WTC11 (cell line): Measurements from ENCODE around the gene KLHL40. TPM values are rescaled to one million over a fixed set of nuclear protein-coding genes. Genes with fewer than 3 reads are reported as not detected.

Source experiments
- ATAC-seq: fragments of 200-7000 bp; cut with Tn5 transposase; 2 replicates; pipeline ENCODE4 v1.10.0; 2021; ENCODE audit warnings: mild to moderate bottlenecking, moderate library complexity
- CTCF ChIA-PET: fragments of 300-600 bp; sonication (Branson Sonifier 250); formaldehyde crosslinking; loops from one replicate; lab custom pipeline; 2021; ENCODE audit warnings: antibody characterized with exemption; lab: Charles Lee
- POLR2A ChIA-PET: fragments of 350-600 bp; sonication (Branson Sonifier 250); formaldehyde crosslinking; loops from one replicate; lab custom pipeline; 2021; ENCODE audit warnings: antibody characterized with exemption; lab: Charles Lee
- DNase-seq: peaks from one replicate; pipeline ENCODE4 v3.0.0; 2021; ENCODE audit warnings: low spot score
- H3K27ac Mint-ChIP-seq: 2 replicates; pipeline ENCODE4 v1.8.0; 2021; ENCODE audit warnings: mixed read lengths
- H3K27me3 Mint-ChIP-seq: 2 replicates; pipeline ENCODE4 v1.8.0; 2021; ENCODE audit warnings: low read depth, mild to moderate bottlenecking, moderate library complexity, mixed read lengths
- H3K36me3 Mint-ChIP-seq: 2 replicates; pipeline ENCODE4 v1.8.0; 2021; ENCODE audit warnings: mixed read lengths
- H3K4me1 Mint-ChIP-seq: 2 replicates; pipeline ENCODE4 v1.8.0; 2022; ENCODE audit warnings: mixed read lengths
- H3K4me3 Mint-ChIP-seq: 2 replicates; pipeline ENCODE4 v1.8.0; 2021; ENCODE audit warnings: mild to moderate bottlenecking, moderate library complexity, mixed read lengths
- H3K9me3 Mint-ChIP-seq: 2 replicates; pipeline ENCODE4 v1.8.0; 2021; ENCODE audit warnings: mixed read lengths
- ATF1 ChIP-seq: sonication (generic); formaldehyde crosslinking; IDR thresholded peaks from 2 replicates; pipeline ENCODE4 v1.8.1; 2023; ENCODE audit warnings: mild to moderate bottlenecking, moderate library complexity, missing genetic modification reagents
- CREM ChIP-seq: sonication (generic); formaldehyde crosslinking; IDR thresholded peaks from 2 replicates; pipeline ENCODE4 v1.8.1; 2022; ENCODE audit warnings: mild to moderate bottlenecking, missing genetic modification reagents, moderate library complexity
- PRRX2 ChIP-seq: fragments of 250-450 bp; sonication (Bioruptor Pico); IDR thresholded peaks from 2 replicates; pipeline ENCODE4 v1.8.0; 2021; ENCODE audit warnings: mild to moderate bottlenecking
- ZNF396 ChIP-seq: fragments of 250-450 bp; sonication (Bioruptor Pico); IDR thresholded peaks from 2 replicates; pipeline ENCODE4 v1.8.0; 2021; ENCODE audit warnings: mild to moderate bottlenecking, moderate library complexity, borderline replicate concordance
- ZNF423 ChIP-seq: fragments of 250-450 bp; sonication (Bioruptor Pico); IDR thresholded peaks from 2 replicates; pipeline ENCODE4 v2.1.2; 2022; ENCODE audit warnings: mild to moderate bottlenecking, moderate library complexity
- total RNA-seq: library from RNA; stranded (reverse); gene quantifications from 3 replicates; pipeline ENCODE4 v1.2.3, GENCODE V29; 2021
- TF ChIP-seq, protein P1 (sequence below): fragments of 250-450 bp; sonication (Bioruptor Pico); IDR thresholded peaks from 2 replicates; pipeline ENCODE4 v1.8.0; 2021; ENCODE audit warnings: mild to moderate bottlenecking
- TF ChIP-seq, protein P2 (sequence below): sonication (generic); formaldehyde crosslinking; IDR thresholded peaks from 2 replicates; pipeline ENCODE4 v1.8.0; 2022; ENCODE audit warnings: missing genetic modification reagents
- TF ChIP-seq, protein P3 (sequence below): sonication (generic); formaldehyde crosslinking; IDR thresholded peaks from 2 replicates; pipeline ENCODE4 v1.8.0; 2023; ENCODE audit warnings: missing genetic modification reagents
- TF ChIP-seq, protein P4 (sequence below): sonication (generic); formaldehyde crosslinking; conservative IDR thresholded peaks from 2 replicates; pipeline ENCODE4 v1.8.1; 2022; ENCODE audit warnings: mild to moderate bottlenecking, missing genetic modification reagents
- TF ChIP-seq, protein P5 (sequence below): sonication (generic); formaldehyde crosslinking; IDR thresholded peaks from 2 replicates; pipeline ENCODE4 v1.8.1; 2023; ENCODE audit warnings: mild to moderate bottlenecking, missing genetic modification reagents
- TF ChIP-seq, protein P6 (sequence below): sonication (generic); formaldehyde crosslinking; IDR thresholded peaks from 2 replicates; pipeline ENCODE4 v1.8.1; 2022; ENCODE audit warnings: mild to moderate bottlenecking, moderate library complexity, missing genetic modification reagents

The KLHL40 gene
- total RNA-seq, 1 experiment from 2014 or later: not detected

DNA sequence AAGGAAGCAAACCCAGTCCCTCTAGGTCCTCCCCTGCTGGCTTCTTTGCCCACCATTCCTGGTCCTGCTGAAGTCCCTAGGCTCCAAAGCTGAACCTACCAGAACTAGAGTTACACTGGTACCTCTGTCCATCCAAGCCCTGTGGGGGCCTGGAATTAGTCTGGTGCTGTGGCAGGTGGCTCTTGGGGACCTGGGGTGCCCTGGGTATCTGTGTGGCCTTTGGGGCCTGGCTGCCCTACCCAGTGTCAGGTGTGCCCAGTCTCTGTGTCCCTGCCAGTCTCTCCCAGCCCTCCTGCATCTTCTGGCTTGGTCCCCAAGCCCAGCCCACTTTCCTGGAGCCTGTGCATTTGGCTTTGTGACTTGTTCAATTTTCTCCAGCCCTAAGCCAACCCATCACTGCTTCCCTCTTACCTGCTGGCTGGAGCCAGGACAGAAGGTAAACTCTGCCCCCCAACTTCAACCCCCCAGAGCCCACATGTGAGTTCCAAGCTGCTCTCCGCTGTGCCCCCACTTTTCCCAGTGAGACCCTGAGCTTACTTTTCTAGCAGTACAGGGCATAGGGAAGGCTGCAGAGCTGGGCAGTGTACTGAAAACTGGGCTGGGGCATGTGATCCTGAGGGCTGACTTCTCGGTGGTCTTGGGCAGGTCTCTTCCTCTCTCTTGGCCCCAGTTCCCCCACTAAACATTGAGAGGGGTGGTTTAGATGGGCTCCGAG, 45.5 kb downstream of the KLHL40 start (continued):
- TF ChIP-seq, protein P1, sequence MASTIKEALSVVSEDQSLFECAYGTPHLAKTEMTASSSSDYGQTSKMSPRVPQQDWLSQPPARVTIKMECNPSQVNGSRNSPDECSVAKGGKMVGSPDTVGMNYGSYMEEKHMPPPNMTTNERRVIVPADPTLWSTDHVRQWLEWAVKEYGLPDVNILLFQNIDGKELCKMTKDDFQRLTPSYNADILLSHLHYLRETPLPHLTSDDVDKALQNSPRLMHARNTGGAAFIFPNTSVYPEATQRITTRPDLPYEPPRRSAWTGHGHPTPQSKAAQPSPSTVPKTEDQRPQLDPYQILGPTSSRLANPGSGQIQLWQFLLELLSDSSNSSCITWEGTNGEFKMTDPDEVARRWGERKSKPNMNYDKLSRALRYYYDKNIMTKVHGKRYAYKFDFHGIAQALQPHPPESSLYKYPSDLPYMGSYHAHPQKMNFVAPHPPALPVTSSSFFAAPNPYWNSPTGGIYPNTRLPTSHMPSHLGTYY (CRISPR knock-in tag): no peak
- TF ChIP-seq ATF1 (CRISPR knock-in tag): no peak
- TF ChIP-seq, protein P2, sequence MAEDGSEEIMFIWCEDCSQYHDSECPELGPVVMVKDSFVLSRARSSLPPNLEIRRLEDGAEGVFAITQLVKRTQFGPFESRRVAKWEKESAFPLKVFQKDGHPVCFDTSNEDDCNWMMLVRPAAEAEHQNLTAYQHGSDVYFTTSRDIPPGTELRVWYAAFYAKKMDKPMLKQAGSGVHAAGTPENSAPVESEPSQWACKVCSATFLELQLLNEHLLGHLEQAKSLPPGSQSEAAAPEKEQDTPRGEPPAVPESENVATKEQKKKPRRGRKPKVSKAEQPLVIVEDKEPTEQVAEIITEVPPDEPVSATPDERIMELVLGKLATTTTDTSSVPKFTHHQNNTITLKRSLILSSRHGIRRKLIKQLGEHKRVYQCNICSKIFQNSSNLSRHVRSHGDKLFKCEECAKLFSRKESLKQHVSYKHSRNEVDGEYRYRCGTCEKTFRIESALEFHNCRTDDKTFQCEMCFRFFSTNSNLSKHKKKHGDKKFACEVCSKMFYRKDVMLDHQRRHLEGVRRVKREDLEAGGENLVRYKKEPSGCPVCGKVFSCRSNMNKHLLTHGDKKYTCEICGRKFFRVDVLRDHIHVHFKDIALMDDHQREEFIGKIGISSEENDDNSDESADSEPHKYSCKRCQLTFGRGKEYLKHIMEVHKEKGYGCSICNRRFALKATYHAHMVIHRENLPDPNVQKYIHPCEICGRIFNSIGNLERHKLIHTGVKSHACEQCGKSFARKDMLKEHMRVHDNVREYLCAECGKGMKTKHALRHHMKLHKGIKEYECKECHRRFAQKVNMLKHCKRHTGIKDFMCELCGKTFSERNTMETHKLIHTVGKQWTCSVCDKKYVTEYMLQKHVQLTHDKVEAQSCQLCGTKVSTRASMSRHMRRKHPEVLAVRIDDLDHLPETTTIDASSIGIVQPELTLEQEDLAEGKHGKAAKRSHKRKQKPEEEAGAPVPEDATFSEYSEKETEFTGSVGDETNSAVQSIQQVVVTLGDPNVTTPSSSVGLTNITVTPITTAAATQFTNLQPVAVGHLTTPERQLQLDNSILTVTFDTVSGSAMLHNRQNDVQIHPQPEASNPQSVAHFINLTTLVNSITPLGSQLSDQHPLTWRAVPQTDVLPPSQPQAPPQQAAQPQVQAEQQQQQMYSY (CRISPR knock-in tag): no peak
- no peak for TF ChIP-seq ZNF423 (CRISPR knock-in tag)
- TF ChIP-seq, protein P3, sequence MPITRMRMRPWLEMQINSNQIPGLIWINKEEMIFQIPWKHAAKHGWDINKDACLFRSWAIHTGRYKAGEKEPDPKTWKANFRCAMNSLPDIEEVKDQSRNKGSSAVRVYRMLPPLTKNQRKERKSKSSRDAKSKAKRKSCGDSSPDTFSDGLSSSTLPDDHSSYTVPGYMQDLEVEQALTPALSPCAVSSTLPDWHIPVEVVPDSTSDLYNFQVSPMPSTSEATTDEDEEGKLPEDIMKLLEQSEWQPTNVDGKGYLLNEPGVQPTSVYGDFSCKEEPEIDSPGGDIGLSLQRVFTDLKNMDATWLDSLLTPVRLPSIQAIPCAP: no peak
- TF ChIP-seq ZNF396 (CRISPR knock-in tag): no peak
- TF ChIP-seq, protein P4, sequence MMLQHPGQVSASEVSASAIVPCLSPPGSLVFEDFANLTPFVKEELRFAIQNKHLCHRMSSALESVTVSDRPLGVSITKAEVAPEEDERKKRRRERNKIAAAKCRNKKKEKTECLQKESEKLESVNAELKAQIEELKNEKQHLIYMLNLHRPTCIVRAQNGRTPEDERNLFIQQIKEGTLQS (CRISPR knock-in tag): no peak
- TF ChIP-seq, protein P5, sequence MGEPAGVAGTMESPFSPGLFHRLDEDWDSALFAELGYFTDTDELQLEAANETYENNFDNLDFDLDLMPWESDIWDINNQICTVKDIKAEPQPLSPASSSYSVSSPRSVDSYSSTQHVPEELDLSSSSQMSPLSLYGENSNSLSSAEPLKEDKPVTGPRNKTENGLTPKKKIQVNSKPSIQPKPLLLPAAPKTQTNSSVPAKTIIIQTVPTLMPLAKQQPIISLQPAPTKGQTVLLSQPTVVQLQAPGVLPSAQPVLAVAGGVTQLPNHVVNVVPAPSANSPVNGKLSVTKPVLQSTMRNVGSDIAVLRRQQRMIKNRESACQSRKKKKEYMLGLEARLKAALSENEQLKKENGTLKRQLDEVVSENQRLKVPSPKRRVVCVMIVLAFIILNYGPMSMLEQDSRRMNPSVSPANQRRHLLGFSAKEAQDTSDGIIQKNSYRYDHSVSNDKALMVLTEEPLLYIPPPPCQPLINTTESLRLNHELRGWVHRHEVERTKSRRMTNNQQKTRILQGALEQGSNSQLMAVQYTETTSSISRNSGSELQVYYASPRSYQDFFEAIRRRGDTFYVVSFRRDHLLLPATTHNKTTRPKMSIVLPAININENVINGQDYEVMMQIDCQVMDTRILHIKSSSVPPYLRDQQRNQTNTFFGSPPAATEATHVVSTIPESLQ (CRISPR knock-in tag): no peak

DNA sequence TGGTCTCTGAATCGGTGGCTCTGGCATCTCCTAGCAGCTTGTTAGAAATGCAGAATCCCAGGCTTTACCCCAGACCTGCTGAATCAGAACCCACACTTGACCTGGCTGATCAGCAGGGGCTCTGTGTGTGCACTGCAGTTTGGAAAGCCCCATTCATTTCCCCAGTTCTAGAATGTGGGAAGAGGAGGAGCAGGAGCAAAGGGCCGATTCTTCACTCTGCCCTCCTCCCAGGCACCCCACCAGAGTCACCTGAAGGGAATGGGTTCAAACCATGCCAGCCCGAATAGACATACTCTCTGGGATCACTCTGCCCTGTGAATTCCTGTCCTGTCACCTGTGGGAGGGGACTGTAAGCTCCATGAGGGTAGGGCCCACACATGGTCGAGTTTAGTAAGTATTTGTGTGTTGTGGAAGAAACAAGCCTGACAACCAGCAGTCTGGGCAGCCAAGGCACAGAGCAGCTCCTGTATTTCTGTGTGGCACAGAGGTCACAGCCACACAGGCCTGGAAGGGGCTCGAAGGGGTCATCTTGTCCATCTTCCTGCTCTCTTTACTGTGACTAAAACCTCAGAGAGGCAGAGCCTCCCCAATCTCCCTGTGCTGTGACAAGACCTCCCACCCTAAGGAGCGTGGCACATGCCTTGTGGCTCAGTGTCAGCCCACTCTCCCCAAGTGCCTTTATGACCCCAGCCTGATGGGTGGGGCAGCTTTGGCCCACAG, 46.3 kb downstream of the KLHL40 start:
- H3K36me3 Mint-ChIP-seq: no peaks in the 10 kb centered on the region
- POLR2A ChIA-PET: no interaction called here
- ATAC-seq: no peak
- H3K4me1 Mint-ChIP-seq: peaks cover 53% of the 10 kb centered on the region
- peaks cover 11% of the 10 kb centered on the region; the same call in 1 of the 2 replicates for H3K27me3 Mint-ChIP-seq
- peaks cover 5% of the 10 kb centered on the region; the same call in 1 of the 2 replicates for H3K9me3 Mint-ChIP-seq
- H3K27ac Mint-ChIP-seq: no peak overlapping the region
- TF ChIP-seq CREM (CRISPR knock-in tag) (no peak), PRRX2 (CRISPR knock-in tag) (no peak)
- TF ChIP-seq, protein P4 (CRISPR knock-in tag): no peak
- TF ChIP-seq, protein P6, sequence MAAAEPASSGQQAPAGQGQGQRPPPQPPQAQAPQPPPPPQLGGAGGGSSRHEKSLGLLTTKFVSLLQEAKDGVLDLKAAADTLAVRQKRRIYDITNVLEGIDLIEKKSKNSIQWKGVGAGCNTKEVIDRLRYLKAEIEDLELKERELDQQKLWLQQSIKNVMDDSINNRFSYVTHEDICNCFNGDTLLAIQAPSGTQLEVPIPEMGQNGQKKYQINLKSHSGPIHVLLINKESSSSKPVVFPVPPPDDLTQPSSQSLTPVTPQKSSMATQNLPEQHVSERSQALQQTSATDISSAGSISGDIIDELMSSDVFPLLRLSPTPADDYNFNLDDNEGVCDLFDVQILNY (CRISPR knock-in tag): no peak
- no peak overlapping the region for H3K4me3 Mint-ChIP-seq
- no peak for DNase-seq
- CTCF ChIA-PET: interaction anchor here (1.4 kb wide), 1 partner anchor 18 kb away, joined by 6 read pairs; no protein-coding TSS in a partner anchor
